HepG2 (cell line): ENCODE results near the gene LOXL4.
"Not testable (repeated sequence)": the region's sequence is repeated elsewhere in the genome, so short reads cannot be mapped to it uniquely, and the experiment has no call there.

ENCODE experiments used
- CTCF ChIP-seq: sonication (generic); formaldehyde crosslinking; IDR thresholded peaks from 2 replicates; pipeline ENCODE4 v1.5.0; 2020; ENCODE audit warnings: mild to moderate bottlenecking, missing genetic modification reagents, moderate library complexity
- PAXIP1 ChIP-seq: sonication (generic); formaldehyde crosslinking; conservative IDR thresholded peaks from 2 replicates; pipeline ENCODE4 v1.4.0; 2020; ENCODE audit warnings: mild to moderate bottlenecking, missing genetic modification reagents, moderate library complexity
- PRDM4 ChIP-seq: sonication (generic); formaldehyde crosslinking; IDR thresholded peaks from 2 replicates; pipeline ENCODE4 v1.9.0; 2021; ENCODE audit warnings: missing genetic modification reagents, borderline replicate concordance
- STAT5B ChIP-seq: sonication (generic); formaldehyde crosslinking; IDR thresholded peaks from 2 replicates; pipeline ENCODE4 v1.4.0; 2020; ENCODE audit warnings: missing genetic modification reagents
- ZBTB8A ChIP-seq: sonication (generic); formaldehyde crosslinking; IDR thresholded peaks from 2 replicates; pipeline ENCODE4 v1.4.0; 2020; ENCODE audit warnings: mild to moderate bottlenecking, low read depth, missing genetic modification reagents, borderline replicate concordance

- not testable (repeated sequence) for TF ChIP-seq CTCF (CRISPR knock-in tag); PAXIP1 (CRISPR knock-in tag); ZBTB8A (CRISPR knock-in tag); PRDM4 (CRISPR knock-in tag); STAT5B
These were observed 39.7 kb downstream of the LOXL4 start for GRCh38 chr10:98228266-98228665.
